ENCODE results near the gene DHRS11. TPM values are rescaled to one million over a fixed set of nuclear protein-coding genes. Genes with fewer than 3 reads are reported as not detected.

DHRS11 gene, protein sequence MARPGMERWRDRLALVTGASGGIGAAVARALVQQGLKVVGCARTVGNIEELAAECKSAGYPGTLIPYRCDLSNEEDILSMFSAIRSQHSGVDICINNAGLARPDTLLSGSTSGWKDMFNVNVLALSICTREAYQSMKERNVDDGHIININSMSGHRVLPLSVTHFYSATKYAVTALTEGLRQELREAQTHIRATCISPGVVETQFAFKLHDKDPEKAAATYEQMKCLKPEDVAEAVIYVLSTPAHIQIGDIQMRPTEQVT
- 20.2 TPM for total RNA-seq (ENCODE audit: insufficient read depth, low replicate concordance)

DNA sequence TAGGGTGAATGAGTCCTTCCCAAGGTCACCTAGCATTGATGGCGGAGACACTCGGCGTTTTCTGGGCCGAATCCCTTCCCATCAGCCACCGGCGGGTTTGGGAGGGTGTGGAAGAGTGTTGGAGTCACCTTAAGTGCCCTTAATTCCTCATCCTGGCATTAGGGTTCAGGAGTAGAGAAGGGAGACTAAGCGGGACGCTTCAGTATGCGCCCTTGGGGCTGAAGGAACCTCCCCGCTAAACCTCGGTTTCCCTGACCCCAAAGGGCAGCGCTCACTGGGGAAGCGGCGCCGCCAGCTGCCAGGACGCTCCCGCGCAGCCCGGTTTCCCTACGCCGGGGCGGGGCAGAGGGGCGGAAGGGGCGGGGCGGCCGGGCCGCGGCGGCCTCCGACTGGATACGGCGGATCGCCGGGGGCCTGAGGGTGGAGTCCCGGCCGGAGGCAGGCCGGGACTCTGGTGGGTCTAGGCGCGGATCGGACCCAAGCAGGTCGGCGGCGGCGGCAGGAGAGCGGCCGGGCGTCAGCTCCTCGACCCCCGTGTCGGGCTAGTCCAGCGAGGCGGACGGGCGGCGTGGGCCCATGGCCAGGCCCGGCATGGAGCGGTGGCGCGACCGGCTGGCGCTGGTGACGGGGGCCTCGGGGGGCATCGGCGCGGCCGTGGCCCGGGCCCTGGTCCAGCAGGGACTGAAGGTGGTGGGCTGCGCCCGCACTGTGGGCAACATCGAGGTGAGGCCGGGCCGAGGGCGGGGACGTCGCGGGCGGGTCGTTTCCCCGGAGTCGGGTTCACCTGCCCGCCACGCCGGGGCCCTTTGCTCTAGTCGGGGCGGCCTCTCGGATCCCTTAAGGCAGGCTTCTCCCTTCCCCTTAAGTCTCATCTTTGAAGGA lies at the start of gene DHRS11:
DHRS11 (plus strand) TSS at position 446 of the 882 bp plus-strand sequence; CDS start at position 577, 131 bp downstream.
- DNase-seq (ENCODE audit: low spot score): peak; percentile 74

DNA sequence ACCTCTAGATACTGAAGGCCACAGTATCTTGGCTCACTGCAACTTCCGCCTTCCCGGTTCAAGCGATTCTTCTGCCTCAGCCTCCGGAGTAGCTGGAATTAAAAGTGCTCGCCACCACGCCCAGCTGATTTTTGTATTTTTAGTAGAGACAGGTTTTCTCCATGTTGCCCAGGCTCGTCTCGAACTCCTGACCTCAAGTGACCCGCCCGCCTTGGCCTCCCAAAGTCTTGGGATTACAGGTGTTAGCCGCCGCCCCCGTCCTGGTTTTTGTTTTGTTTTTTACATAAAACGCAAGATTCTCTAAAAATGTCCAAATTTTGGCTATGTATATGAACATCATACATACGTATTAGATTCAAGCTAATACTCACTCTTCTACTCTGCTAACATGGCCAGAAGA lies 48.9 kb upstream of the DHRS11 start:
- no peak for DNase-seq (ENCODE audit: low spot score)

DNA sequence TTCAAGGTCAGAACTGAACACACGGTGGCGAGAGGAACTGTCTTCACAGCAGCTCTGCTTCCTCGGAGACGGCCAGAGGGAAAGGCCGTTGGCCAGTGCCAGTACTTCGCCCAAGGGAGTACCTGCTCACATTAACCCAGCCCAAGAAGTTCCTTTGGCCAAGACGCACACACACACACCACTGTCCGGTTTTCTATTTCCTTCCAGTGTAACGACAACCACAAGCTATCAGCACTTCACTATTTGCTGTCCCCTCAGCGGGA lies 47.7 kb upstream of the DHRS11 start:
- DNase-seq (ENCODE audit: low spot score): peak; percentile 50

DNA sequence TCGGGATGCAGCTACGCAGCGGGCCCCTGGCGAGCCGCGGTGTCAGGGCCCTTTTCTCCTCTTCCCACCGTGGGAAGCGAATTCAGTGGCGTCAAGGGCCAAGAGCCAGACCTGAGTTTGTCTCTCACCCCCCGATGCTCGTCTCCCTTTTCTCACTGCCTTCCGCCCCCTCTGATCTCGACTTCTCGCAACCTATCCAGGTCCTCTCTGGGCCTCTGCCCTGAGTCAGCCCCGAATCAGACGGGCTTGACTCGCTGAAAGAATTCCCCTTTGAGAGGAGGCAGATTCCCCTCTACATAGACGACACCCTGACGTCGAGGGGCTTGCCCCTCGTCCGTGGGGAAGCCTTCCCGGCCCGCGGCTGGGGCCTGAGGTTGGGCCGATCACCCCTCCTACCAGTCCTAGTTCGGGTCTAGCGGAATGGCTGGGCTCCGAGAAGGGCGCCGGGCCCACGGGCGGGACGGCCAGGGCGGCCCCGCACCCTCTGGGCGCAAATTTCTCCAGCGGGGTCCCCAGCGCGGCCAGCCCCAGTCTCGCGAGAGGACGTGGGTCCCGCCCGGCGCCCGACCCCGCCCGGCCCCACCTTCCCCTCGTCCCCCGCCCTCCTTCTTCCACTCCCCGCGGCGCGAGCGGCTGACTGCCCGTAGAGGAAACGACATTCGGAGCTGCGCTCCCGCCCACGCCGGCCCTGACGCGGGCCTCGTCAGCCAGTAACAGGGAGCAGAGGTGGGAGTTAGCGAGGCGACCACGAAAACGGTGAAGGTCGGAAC lies 47.2 kb upstream of the DHRS11 start, which contains the start of gene GGNBP2:
GGNBP2 (plus strand) TSS at position 613 of the 770 bp plus-strand sequence. CDS start 806 bp downstream, outside the sequence.
- peak; percentile 96 for DNase-seq (ENCODE audit: low spot score)

DNA sequence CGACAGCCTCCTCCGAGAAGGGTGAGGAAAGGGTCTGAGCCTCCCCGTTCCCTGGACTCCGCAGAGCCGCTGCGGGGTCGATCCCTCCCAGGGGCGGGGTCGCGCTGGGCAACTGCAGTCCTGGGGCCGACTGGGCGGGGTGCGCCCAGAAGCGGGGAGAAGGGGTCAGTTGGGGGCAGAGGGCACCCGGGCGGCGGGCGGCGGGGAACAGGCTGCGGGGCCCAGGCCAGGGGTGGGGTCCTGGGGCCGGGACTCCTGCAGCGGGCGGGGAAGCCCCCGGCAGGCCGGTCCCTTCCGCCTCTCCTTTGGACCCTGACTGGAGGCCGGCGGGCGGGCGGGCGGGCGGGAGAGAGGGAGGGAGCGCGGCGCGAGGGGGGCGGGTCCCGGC lies 46.6 kb upstream of the DHRS11 start:
- no peak for DNase-seq (ENCODE audit: low spot score)

DNA sequence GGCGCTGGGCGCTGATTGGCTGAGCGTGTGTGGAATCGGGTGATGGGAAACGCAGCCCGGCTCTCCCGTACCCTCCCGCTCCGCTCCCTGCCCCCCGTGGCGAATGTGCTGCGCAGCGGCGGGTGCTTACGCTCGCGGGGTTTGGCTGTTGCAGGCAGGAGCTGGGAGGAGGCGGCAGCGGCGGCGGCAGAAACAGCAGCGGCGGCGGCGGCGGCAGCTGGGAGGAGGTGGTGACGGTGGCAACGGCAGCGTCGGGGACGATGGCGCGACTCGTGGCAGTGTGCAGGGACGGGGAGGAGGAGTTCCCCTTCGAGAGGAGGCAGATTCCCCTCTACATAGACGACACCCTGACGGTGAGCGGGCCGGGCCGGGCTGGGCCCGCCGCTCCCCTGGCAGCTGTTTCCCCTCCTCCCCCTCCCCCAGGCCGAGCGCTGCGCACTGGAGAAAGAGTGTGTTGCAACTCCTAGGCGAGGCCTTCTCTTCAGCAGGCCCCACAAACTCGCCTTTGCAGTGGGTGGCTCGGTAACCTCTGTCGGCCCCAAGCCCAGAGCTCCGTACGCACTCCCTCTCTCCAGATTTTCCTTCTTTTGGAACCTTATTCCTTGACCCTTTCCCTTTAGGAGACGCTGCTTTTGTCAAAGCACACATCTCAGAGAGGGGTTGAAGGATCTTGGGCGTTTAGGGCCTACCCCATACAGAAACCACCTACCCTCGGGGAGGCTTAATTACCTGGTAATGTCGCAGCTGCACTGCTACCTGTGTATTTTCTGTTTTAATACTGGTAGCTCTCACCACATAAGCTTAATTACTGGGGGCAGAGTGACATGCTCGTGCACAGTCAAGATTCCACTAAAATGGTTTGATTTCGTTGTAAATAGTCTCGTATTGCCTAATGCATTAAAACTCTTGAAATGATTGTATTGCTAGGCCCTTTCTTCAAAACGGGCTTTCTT lies 45.9 kb upstream of the DHRS11 start:
- DNase-seq (ENCODE audit: low spot score): peak; percentile 98

DNA sequence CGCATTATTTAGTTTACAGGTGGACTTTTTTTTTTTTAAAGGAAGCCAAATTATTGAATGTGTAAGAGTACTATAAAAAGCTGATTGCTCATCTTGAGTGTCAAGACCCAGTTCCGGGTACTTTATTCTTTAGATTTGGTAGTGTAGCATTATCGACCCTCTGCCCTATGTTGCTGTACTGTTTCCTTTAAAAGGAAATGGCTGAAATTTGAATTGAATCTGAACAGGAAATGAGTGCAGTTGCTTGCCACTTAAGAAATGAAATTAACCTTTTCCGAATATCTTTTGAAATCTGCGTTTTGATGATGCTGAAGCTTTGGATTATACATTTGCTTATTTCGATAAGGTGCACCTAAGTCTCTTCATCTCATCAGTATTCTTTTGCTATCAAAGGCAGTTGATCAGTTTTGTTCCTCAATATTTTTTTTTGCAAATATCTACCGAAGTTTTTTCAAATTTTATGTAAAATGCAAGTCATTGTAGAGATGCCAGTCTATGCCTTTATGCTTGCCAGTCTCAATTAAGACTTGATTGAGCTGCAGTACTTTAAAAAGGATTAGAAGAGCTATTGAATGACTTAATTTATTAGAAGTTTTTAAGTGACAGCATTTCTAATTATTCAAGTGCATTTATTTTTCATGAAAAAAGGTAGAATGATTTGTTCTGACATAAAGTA lies 45.1 kb upstream of the DHRS11 start:
- DNase-seq (ENCODE audit: low spot score): peak; percentile 12

DNA sequence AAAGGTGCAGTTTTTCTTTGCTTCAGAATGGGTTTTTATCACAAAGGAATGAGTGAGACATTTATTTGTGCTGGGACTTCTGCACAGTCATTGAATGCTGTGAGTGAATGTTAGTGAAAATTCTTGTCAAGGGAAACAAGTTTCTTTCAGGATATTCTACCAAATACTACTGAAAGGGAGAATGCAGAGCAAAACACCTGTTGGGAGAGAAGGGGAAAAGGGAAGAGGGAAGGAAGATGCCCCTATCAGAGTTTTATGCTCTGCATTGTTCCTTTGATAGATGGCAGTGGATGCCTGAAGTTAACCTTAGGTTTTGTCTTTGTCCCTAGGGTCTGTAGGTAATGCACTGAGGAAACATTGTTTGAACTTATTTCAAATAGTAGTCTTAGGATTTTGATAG lies 43.9 kb upstream of the DHRS11 start:
- DNase-seq (ENCODE audit: low spot score): no peak

DNA sequence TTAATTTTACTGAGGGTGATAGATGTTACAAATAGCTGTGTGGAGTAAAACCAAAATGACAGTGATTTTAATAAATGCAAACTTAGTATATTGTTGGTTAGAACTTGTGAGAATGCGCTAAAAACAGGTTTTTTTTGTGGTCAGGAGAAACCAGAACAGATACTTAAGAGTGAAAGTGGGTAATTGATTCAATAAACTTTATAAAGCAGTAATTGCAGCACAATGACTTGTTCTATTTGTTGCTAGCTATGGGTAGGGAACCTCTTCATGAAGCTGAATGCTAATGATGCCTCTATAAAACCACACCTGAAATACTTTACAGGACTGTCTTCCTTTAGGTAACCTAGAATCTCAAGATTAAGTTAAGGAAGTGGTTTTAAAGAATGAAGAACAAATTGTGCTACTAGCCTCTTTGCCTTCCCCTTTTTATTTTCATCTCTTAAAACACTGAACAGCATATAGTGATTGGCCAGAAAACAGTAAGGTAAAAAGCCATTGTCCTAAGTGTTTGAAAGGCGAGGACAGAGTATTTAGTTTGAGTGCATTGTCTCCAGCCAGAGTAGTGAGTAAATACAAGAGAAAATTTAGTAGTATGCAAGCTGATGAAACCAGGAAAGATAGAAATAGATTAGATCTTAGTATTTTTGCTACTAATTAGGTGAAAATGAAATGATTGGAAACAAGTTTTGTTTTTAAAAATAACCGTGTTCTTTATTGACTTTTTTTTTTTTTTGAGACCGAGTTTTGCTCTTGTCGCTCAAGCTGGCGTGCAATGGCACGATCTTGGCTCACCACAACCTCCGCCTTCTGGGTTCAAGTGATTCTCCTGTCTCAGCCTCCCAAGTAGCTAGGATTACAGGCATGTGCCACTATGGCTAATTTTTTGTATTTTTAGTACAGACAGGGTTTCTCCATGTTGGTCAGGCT lies 40.9 kb upstream of the DHRS11 start:
- no peak for DNase-seq (ENCODE audit: low spot score)

DNA sequence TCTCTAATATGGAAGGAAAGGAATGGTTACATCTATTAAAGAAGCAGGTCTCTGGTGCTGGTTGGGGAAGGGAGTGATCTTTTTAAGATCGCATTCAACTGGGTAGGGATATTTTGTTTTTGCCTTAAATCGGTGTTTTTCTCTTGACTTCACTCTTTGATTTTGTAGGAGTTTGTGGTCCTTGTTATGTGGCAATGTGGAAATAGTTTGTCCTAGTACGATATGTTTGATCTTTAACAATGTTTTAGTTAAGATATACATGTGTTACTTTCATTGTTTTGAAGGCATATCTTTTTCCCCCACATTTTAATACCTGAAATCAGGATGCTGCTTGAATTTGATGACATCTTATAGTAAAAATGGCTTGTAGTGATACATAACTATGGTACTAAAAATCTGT lies 38.2 kb upstream of the DHRS11 start:
- DNase-seq (ENCODE audit: low spot score): no peak

DNA sequence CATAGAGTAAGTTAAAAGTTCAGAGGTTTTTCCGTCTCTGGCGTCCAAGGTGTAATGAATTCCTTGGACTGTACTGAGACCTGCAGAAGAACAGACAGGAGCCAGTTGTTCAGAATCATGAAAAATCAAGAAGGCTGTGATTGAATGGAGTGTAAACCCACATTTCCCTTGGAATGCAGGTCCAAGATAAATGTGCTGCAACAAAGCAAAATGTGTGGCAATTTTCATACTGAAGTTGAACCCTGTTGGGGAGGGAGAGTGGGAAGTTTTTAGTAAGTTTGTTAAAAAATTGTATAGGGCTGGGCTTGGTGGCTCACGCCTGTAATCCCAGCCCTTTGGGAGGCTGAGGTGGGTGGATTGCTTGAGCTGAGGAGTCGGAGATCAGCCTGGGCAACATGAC lies 25.6 kb upstream of the DHRS11 start:
- DNase-seq (ENCODE audit: low spot score): no peak

DNA sequence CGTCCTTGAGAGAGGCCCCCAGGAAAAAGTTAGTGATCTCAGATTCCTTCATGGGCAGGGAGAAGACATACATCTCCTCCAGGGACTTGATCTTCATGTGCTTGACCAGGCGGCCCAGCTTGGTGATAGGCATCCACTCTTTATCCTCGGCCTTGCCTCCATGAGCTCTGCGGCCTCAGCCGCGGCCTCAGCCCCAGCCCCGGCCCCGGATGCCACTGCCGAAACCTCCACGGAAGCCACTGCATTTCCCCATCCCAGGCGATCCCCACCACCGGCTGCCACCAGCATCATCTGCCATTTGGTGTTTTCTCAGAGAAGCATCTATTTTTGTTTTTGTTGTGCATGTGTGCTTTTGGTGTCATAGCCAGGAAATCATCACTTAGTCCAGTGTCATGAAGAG lies 16.7 kb upstream of the DHRS11 start:
- DNase-seq (ENCODE audit: low spot score): no peak

DNA sequence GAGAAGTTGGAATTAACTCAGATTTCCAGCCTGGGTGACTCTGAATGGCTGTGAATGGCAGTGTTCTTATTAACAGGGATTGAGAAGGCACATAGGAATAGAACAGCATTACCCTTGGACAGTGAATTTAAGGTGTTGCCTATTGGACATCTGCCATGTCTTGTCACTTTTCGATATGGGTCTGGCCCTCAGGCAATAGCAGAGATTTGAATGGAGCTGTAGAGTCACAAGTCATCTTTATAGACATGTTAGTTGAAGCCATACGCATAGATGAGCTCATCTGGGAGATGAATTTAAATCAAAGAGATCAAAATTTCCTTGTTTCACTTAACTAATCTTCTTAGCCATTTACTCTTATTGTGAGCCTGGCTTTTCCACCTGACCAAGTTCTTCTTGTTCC lies 14.9 kb upstream of the DHRS11 start:
- DNase-seq (ENCODE audit: low spot score): no peak

DNA sequence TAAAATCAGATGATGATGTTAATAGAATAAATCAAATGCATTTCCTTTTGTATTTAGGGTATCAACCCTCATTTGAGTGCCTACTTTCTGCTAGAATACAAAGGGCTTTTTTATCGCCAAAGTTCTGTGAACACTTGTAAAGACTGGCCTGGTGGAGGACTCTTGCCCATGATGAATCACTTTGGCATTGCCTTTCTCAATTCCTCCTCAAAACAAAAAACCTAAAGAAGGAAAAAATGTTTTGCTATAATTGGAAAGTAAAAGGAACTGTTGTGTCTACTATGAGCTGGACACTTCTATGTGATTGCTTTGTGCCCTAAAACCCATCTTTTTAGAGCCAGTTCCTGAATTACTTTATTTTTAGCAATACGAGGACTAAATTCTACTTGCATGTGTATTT lies 13.0 kb upstream of the DHRS11 start:
- no peak for DNase-seq (ENCODE audit: low spot score)

DNA sequence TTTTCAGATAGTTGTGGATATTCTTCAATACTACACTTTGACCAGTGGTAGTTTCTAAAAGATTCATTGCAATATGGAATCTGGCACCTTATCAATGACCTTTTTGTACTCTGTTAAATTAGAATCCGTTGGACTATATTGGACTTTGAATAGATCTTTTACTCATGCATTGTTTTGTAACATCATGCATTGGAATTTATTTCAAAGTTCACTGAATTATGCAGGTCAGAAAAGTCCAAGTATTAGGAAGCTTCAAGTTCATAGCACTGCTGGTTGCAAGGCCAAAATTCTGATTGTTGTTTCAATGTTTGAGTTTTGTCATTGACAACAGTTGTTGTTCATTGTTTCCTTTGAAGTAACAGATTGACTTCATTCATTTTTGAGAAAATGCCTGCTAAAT lies 7.9 kb upstream of the DHRS11 start:
- no peak for DNase-seq (ENCODE audit: low spot score)

DNA sequence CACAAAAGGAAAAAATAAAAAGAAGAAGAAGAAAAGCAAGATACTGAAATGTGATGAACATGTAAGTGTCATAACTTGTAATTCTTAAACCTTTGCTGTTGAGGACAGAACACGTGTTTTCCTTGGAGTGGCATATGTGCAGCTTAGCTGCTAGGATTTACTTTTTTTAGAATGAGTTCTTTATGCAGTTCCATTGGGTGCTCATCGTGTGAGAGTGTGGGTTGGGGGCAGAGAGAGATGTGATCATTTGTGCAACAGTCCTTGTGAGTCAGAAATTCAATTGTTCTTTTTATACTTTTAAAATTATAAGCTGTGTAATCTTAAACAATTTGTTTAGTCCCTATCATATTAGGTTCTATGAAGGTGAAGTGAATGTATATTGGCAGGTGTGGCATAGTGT lies 5.5 kb upstream of the DHRS11 start:
- DNase-seq (ENCODE audit: low spot score): no peak

DNA sequence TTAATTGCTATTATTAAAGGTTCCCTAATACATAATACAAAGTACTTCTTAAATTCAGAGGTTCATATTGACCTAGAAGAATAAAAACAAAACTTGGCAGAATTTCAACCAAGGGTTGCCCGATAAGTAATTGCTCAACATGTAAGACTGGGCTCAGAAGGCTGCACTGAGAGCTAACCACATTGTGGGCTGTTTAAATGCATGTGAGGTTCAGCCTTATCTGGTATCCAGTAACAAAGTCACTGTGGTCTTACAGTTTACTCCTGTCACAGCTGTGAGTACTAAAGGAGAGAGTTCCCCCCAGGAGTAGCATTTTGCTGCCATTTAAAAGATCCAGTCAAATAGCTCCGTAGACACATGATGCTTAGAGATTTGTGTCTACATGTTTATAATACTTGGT lies 1.6 kb upstream of the DHRS11 start:
- no peak for DNase-seq (ENCODE audit: low spot score)

DNA sequence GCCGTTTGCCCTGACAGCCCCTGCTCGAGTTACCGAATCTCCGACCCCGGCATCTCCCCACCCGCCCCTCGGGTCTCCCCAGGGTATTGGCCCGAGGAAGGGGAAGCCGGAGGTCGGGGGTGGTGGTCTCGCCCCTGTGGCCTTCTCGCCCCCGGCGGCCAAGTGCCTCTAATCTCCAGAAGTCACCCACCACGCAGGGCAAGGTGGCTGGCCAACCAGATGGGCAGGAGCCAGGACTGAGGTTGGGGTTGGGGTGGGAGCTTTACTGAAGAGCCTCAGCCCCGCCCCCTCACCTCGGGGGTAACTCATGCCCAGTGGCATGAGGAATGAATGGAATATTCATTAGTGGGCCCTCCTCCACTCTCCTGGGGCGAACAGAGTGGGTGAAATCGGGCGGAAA lies 637 bp downstream of the DHRS11 start:
- peak; percentile 15 for DNase-seq (ENCODE audit: low spot score)

DNA sequence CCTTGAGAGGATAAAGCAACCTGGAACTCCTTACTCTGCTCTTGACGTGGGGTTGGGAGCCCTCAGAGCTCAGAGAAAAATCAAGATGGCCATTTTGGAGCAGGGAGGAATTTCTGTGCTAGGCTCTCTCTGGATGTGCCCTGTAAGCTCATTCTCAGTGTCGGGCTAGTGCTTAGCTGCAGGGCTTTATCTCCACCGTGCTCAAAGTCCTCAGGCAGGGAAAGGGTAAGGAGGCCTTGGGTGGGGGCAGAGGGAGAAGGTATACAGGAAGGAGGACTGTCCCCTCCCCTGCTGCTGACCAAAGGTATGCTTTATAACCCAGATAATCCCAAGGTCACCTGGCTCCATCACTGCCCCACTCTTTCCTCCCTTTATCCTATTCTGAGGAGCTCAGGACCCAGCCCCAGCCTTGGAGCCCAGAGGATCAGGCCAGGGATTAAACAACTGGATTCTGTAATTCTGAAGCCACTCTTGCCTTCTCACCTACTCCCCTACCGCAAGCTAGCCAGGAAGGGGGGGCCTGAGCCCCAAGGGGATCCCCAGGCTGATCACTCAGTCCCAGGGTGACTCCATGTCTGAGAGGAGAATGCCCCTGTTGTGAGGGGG lies 1.1 kb downstream of the DHRS11 start:
- DNase-seq (ENCODE audit: low spot score): no peak
